Superior temporal gyrus (tissue), 1 donor: ENCODE results near the gene AFAP1L2.

Source experiments
- DNase-seq: peaks from one replicate; pipeline ENCODE4 v3.0.0-alpha.2; 2016; ENCODE audit errors: extremely low spot score

Gene AFAP1L2

DNA sequence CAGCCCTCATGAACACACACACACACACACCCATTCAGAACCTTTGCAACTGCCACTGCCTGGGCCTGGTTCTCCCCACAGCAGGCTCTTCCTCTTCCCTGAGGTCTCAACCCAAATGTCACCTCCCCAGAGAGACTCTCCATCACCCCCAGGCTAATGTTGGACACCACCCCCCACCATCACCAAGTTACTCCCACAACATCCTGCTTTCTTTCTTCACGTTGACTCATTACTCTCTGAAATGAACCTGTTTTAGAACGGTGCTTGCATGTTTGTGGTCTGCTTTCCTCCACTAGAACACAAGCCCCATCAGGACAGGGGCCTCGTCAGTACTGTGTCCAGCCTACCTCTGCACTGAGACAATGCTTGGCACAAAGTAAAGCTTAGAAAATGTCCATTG, 16.0 kb downstream of the AFAP1L2 start:
- DNase-seq: no peak

DNA sequence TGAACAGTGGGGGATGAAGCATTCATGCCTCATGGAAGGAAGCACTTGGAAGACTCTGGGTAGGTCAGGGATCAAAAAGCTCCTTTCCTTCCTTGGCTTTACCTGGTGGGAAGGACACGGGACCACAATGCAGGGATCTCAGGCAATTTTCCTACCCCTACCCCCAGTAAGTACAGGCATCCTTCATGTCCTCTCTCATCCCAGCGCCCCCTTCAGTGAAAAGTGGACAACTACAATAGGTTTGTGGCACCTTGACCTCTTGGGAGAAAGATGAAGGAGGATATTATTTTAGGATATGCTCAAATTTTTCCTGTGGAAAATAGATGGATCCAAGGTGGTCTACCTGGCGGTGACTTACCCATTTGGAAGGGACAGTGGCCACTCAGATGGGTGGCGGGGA, 16.5 kb downstream of the AFAP1L2 start:
- DNase-seq: no peak

DNA sequence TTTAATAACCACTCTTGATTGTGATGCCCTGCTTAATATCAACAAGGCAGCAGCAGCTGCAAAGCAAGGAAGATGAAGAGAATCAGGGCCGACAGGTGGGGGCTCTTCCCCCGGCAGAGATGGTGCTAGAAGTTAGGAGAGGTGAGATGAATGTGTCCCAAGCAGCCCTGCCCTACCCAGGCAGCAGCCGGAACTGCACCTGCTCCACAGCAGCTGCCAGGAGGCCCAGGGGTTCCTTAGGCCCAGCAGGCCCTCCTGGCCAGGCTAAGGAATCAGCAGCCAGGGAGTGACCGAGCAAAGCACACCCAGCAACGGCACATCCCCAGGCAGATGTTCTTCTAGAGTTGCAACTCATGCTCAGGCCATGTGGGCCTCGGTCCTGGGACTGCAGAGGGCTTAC, 17.9 kb downstream of the AFAP1L2 start:
- no peak for DNase-seq

DNA sequence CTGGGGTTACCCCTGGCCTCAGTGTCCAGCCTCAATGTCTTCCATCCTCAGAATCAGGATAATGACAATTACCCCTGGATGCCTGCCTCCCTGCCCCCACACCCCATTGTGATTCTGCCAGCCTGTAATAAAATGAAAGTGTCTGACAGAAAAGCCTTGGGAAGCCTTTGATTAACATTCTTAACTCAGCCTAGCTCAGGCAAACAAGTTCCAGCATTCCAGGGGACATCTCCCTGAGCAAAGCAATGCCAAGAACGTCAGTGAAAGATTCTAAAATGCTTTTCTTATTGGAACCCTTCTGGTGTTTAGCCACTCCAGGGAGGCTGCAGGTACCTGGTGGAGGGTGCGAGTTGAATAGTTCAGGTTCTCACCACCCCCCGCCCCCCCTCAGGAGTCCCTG, 18.7 kb downstream of the AFAP1L2 start:
- no peak for DNase-seq

DNA sequence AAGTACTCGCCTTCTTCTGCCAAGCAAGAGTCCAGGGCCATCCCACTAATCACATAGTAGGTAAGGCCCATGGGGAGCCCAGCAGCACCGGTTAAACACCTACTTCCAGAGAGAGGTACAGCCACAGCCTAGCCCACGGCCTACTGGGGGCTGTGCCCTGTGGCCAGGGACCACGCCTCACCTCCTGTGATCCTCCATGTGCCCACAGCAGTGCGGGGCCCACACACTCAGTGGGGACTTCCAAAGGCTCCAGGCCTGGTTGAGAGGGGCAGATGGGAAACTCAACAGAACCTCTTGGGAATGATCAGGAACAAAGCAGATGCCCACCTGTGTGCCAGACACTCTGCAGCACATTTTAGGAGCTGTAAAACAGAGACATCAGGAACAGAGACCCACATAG, 19.7 kb downstream of the AFAP1L2 start:
- no peak for DNase-seq

DNA sequence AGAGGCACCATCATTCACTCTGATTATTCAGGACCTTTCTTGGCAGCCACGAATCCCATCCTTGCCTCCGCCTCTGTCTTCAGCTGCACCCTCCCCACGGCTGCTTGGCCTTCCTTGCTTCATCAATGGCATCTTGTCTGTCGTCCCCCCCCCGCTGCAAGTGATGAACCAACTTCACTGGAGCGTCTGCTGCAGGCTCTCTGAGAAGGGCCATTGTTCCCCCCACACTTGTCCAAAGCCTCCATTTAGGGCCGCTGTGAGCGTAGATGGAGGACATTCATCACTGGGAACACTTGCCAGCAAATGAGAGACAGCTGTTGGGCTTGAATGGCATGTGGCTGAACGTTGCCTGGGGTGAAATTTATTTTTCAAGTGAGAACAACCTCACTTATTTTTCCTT, 20.1 kb downstream of the AFAP1L2 start:
- DNase-seq: peak; percentile 81

DNA sequence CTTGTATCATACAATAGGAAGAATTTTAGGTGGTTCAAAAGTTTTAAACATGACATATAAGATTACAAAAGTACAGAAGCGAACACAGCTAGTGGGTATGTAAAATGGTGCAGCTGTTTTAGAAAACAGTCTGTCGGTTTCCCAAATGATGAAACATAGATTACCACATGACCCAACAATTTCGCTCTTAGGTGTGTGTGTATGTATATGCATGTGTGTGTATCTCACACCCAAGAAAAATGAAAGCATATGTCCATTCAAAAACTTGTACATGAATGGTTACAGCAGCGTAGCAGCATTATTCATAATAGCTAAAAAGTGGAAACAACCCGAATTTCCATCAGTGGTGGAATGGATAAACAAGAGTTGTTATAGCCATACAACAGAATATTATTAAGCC, 23.5 kb downstream of the AFAP1L2 start:
- DNase-seq: no peak

DNA sequence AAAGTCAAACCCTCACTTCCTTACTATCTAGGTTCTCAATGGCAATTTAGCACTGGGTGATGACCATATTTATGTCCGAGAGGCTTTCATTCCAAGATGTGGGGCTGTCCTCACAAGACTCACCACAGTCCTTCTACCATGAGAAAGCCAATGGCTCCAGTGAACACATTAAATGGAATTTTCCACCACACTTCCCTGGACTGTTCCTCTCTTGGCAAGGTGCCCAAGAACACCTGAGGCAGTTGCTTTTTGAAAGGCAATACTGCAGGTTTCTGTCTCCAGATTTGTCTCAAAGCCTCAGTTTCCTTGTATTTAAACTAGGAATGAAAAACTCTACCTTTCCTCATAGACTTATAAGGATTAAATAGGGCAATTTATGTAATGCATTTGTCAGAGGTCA, 24.2 kb downstream of the AFAP1L2 start:
- no peak for DNase-seq

DNA sequence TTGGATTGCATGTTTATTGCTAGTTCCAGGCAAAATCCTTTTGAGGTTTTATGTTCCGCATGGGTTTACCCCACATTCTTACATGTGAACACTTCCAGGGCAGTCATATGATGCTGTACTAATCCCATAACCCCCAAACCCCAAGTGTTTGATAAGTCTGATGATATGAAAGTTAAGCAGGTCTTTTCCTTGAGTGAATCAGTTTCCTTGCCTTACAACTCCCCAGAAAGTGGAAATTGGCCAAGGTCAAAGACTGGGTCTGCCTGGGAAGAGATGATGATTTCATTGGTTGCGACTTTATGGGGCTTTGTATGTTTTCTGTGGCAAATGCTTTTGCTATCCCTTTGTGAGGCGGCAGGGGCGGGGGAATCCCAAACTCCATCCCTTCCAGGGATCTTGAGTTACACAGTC, 24.7 kb downstream of the AFAP1L2 start:
- no peak for DNase-seq

DNA sequence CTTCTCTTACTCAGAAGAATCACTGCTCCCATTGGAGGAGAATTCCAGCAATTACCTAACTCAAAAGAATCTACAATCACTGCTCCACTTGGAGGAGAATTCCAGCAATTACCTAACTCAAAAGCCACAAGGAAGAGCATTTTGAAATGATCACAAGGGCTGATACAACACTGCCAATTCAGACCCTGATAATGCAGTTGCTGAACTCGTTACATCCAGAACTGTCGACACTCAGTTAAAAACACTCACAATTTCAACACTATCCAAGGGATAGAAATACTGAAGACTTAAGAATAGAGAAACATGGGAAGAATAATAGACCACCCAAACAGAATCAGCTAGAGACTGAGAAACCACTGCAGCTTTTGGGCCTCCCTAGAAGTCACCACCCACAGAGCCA, 27.8 kb downstream of the AFAP1L2 start:
- DNase-seq: no peak

DNA sequence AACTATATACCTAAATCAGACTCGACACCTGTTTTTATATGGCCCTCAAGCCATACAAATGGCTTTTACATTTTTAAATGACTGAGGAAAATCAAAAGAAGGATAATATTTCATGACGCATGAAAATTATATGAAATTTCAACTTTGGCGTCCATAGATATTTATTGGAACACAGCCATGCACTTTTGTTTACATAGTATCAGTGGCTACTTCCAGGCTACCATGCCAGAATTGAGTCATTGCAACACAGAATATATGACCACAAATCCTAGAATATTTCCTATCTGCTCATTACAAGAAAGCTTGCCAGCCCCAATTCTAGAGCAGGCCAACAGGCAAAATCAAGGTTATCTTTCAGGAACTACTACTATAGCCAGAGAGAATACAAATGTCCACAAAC, 29.3 kb downstream of the AFAP1L2 start:
- no peak for DNase-seq

DNA sequence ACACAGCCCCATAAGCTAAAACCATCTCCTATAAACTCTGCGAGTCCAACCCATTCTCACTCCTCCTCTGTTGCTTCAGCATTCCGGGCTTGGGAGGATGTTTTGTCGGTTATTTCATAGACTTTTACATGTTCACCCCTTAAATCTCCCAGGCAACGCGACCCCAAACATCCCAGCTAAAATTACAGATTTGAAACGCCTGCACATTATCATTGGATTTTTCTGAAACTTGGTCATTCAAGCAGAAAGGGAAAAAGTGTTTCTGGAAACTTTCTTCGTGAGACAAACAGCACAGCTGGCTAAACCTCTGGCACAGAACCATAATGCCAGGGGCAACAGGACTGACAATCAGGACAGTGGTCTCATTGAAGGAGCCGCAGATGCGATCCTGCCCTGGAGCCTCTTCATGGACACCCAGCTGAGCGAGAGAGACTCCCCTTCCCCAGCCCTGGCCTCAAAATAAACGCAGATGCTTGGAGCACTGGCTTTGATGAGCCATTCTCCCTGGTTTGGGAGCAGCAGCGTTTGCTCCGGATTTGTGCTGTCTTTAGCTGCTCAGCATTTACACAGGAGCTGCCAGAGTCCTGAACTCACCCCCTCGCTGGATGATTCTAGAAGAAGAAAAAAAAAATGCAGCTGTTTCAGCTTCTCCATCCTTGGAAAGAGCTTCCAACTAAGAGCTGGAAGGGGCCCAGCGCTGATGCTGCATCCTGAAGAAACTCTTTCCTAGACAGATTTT, 30.1 kb downstream of the AFAP1L2 start:
- DNase-seq: peak; percentile 29

DNA sequence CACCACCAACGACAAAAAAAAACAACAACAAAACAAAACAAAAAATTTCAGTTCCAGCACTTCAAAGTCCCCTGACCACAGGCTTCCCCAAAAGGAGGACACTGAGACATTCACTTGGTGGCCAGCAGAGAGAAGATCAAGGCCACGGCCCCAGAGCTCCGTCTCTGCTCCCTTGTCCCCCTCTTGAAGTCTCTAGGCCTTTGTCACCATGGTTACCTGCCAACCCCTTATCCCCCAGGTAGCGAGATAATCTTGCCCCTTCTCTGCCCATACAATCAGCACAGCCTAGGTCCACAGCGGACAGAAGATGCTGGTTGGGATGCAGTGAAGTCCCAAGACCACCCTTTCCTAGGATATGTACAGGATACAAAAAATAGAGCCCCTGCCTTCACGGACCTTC, 30.7 kb downstream of the AFAP1L2 start:
- DNase-seq: no peak

DNA sequence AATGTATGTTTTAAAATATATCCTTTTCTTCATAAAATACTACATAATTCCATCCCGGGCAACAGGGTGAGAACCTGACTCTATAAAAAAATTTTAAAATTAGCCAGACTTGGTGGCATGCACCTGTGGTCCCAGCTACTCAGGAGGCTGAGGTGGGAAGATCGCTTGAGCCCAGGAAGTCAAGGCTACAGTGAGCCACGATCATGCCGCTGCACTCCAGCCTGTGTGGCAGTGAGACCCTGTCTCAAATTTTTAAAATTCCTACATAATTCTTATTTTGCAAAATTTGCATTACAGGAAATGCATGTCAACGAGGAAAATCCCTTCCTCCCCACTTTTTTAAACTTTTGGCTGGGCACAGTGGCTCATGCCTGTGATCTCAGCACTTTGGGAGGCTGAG, 31.3 kb downstream of the AFAP1L2 start:
- no peak for DNase-seq

DNA sequence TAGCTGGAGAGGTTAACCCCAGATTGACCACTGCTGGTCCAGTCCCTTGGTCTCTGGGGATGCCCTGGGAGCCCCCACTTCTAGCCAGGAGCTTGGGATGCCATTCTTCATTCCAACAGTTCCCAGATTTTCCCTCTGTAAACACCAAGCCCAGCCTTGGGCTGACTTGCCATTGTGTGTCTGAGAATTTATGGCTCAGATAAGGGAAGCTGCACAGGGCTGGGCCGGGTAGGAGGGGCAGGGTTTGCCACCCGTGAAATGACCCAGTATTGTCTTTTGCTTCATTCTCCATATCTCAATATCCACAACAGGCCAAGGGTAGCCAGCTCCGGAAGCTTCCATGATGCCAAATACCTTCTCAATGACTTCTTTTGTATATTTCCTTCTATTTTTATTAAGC, 32.1 kb downstream of the AFAP1L2 start:
- no peak for DNase-seq

DNA sequence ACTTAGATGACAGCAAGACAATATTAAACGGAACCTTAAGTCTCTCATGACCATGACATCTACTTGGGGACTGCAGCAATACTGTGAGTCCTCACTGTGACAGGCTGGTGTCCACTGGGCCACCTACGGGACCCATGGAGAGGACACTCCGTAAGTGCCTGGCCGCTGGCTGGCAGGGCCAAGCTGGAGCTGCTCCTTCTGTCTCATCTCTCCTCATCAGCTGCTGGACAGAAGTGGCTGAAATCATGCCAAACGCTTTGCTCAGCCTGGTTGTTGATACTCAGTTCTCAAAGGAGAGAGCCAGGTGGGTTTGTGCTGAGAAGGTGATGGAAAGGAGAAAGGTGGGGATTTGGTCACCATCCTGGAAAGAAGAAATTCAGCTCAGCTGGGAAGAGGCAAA, 33.3 kb downstream of the AFAP1L2 start:
- DNase-seq: no peak

DNA sequence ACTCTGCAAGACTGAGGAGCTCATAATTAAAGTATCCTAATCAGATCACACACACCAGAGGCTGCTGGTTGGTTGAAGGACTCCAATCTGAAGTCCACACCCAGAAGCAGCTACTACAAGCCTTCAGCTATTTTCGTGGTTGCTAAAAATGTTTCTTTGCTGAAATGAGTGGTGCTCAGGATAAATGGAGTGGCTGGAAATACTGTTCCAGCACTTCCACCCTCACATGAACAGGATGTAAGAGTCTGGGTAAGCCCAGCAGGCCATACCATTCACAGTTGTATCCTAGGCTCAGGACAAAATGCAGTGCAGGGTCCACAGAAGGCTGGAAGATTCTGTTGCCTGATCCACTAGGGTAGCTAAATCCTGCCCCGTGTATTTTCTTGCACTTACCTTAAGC, 34.1 kb downstream of the AFAP1L2 start:
- DNase-seq: peak; percentile 48

DNA sequence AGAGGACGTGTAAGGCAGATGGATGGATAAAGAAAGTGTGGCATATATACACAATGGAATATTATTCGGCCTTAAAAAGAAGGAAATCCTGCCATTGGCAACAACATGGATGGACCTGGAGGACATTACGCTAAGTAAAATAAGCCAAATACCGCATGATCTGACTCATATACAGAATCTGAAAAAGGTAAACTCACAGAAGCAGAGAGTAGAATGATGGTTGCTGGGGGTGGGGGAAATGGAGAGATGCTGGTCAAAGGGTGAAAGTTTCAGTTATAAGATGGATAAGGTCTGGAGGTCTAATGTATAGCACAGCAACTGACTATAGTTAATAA, 36.3 kb downstream of the AFAP1L2 start:
- no peak for DNase-seq

DNA sequence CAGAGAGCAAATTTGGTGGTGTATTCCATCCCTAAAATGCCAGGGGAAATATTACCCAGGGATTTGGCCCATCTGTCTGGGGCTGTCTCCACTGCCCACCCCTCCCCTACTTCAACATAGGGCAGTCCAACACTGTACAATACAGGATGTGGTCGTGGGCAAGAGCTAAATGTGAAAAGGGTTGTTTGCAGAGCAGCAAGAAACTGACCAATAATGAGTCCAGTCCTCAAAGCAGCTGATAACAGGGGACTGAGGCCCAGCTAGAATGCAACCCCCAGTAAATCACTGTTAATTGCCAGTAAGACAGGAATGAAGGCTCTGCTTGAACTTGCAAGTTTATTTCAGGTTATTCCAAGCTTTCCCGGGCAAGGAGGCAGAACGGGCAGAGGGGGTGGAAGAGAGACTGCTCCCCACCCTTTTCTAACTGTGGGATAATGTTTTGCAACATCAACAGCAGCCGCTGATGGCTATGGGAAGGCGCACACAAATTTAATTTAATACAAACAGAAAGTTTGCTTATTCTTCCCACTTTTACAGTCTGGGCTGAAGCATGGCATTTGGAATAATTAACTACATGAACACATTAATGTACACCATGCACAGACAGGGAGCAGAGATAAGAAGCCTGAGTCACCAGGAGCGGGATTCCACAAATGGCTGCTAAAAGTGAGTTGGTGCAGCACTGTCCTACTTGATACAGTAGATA, 36.8 kb downstream of the AFAP1L2 start:
- no peak for DNase-seq

DNA sequence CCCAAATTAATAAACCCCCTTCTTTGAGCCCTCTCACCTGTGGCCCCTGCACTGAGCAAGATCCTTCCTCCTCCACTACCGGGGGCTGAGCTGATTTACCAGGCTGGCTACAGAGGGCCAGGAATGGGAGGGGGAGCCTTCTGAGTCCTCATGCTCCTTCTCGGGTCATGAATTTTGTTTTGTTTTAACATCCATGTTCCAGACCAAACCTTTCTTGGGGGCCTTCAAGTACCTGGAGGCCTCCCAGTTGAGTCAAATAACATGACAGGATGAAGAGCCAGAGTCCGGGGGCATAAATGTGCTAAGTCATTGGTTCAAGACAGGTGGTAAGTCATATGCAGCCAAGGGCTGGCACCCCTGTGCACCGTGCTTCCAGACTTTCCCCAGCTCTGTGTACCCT, 39.6 kb downstream of the AFAP1L2 start:
- DNase-seq: no peak

DNA sequence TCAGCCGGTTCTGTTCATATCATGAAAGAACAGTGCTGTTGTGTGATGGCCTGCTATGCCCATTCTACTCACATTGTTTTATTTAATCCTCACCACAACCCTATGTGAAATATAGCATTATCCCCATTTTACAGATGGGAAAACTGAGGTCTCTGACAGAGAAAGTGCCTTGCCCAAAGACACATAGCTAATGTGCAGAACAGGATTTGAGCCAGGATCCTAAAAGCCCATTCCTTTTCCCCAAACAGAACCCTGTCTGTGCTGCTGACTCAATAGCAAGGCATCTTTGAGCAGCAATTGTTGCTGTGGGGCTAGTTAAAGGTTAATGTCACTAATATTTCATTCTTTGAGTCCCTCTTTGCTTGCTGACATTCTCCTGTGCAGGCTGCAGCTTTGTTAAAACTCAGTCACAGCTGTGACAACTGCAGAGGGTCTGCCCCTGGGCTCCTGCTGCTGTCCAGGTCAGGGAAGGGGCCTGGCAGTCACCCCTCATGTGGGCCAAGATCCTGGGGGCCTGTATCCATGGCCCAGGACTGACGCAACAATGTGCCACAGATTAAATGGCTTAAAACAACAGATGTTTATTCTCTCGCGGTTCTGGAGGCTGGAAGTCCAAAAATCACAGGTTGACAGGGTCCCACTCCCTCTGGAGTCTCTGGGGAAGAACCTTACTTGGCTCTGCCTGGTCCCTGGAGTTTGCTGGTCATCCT, 40.4 kb downstream of the AFAP1L2 start:
- no peak for DNase-seq

DNA sequence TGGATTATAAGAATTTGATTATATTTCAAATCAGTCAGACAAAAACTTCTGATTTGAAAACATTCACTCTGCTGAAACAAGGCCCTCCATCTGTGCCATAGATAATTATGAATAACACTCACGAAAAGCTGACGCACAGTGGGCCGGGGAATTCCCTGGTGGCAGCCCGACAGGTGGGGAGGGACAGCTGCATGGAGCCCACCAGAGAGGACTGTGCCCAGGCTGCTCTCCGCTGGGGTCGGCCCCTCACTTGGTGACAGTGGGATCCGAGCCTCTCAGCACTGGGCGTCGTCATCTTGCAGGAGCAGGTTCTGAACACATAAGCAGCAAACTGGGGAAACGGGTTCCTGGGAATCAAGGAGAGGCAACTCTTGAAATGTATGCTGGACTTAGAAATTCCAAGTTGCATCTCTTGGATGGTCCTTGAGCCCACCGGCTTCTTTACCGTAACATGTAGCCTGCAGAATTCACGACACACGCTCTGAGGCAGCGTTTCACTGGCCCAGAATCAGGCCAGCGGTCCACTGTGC, 41.4 kb downstream of the AFAP1L2 start:
- DNase-seq: no peak

DNA sequence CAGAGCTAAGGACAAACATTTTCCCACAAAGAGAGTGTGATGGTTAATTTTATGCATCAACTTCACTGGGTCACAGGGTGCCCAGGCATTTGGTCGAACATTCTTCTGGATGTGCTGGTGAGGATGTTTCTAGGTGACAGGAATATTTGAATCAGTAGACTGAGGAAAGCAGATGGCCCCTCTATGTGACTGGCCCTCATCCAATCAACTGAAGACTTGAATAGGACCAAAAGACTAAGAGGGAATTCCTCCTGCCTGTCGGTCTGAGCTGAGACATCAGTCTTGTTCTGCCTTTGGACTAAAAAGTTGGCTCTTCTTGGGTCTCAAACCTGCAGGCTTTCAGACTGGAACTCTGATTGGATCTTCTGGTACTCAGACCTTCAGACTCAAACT, 44.4 kb downstream of the AFAP1L2 start:
- no peak for DNase-seq
